ENCODE measurements around the gene PABPN1L.

The PABPN1L gene

DNA sequence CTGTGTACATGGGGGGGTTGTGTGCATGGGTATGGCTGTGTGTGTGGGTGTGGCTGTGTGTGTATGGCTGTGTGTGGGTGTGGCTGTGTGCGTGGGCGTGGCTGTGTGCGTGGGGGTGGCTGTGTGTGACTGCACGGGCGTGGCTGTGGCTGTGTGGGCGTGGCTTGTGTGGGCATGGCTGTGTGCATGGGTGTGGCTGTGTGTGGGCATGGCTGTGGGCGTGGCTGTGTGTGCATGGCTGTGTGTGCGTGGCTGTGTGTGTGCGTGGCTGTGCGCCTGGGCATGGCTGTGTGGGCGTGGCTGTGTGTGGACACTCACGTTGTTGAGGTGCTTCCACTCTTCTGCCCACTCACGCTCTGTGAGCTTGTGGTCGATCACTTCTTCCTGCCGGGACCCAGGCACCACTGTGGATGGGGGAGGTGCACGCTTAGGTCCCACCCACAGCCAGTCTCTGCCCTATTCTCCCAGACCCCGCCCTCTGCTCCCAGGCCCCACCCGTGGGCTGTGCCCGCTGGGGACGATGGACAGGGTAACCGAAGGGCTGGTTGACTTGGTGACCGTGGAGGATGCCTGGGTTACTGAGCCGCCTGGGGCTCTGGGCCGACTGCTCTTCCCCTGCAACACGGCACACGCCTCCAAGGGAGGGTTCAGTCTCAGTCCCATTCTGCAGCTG is 16.0 kb upstream of the PABPN1L start:
- DNase-seq, result no peak

DNA sequence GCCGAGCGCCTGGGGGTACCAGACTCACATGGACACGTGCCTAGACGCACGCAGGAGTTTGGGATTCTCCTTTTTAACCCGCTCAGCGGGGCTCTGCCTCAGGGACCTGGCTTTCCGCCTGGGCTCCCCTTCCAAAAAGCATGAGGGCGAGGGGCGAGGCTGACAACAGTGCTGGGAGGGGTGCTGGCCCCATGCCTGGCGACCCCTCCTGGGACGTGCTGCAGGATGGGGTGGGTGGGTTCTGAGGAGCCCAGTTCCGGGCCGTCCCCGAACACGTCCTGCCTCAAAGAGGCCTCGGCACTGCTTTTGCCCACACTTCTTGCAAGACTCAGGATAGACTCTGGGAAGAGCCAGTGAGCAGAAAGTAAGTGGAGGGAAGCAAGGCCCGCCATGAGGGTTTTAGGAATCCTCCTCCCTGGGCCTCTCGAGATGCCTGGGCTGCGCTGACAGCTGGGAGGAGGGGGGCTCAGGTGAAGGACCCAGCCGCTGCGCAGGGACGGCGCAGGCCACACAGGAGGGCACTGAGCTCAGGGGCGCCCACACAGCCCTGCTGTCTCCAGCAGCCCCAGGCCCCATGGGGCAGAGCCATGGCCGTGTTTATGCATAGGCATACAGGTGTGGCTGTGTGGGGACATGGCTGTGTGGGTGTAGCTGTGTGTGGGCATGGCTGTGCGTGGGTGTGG is 15.4 kb upstream of the PABPN1L start:
- no peak for DNase-seq

DNA sequence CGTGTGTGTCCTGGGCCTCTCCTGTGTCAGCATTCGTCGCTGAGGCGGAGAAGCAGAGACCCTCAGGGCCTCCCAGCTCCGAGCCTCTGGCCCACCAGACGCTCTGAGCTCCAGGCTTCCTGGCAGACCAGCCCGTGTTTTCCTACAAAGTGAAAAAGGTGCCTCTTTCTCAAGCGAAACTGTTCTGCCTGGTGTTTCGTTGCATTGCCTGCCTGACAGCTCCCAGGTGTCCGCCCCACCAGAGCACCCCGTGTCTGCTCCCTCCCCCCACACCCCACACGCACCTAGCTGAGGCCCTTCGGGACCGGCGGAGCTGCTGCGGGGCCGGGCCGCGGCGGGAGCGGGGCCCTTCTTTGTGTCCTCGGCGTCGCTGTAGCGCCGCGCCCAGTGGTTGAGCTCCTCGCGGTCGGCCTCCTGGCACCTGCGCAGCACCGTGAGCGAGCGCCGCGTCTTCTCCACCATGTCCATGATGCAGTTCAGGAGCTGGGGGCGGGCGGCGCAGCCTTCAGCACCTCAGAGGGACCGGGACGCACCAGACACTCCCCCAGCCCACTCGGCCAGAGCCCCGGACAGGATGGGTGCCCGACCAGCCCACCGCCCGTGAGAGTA is 14.7 kb upstream of the PABPN1L start:
- DNase-seq, result no peak

DNA sequence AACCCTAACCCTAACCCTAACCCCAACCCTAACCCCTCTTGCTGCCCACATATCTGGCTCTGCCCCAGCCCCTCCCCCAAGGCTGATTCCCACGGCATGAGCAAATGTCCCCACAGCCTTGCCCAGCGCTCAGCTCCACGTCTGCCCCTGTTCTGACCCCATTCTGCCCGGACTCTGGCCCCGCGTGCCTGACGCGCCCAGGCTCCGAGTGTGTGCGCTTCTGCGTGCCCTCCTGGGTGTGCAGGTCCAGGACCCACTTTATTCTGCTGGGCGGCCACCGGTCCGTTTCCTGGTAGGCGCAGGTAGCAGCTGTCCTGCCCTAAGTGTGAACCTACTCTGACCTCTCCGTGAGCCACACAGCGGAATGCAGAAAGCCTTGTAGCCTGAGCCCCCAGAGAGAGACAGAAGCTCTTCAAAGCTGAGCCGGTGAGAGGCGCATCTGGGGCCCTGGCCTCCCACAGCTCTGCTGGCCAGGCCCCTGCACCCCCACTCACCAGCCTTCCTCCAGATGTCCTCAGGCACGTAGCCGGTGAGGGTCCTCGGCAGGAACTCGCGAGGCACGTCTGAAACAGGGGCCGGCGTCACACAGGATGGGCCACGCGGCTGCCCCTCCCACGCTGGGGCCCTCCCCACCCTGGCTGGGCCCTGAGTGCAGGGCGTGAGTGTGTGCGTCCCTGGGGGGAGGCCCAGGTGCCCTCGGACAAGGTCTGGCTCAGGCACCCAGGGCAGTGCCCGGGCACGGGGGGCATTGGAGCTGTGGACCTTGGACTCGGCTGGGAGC is 14.0 kb upstream of the PABPN1L start:
- DNase-seq, result no peak

DNA sequence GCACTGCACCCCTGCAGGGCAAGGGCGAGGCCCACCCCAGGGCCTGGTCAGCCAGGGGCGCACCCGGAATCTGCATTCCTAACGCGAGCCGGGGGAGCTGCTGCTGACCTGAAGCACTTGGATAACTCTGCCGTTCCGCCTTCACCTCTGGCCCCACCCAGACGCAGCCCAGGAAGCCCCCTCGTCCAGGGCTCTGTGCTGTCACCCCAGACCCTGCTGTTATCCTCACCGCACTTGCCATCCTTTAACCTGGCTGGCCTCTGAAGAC is 13.3 kb upstream of the PABPN1L start:
- DNase-seq, result no peak

DNA sequence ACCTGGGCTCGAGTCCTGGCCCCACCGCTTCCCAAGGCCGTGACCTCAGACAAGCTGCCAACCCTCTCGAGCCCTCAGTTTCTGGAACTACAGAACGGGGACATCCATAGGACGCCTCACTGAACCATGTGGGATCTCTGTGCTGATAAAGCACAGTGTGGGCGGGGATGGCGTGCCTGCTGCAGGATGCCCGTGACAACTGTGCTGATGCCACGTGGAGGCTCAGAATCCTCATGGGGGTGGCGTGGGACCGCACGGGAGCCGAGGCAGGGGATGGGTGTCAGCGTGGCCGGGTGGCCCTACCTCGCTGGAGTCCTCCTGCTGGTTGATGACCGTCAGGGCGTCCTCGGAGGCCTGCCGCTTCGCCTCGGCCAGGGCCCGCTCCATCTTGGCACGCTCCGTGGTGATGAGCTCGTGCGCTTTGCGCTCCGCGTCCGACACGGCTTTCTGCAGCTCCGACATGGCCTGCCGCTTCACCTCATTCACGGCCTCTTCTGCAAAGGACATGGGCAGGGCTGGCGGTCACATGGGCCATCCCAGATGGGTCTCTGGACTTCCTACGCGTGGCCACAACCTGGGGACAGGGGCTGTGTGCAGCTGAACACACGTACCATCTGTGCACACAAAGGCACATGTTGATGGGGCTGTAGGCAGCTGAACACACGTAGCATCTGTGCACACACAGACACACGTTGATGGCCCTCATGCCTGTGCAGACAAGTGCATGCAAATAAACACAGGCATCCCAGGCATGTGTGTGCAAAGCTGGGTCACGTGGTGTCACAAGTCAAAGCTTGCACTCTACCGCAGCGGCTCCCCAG is 12.7 kb upstream of the PABPN1L start:
- DNase-seq, result no peak

DNA sequence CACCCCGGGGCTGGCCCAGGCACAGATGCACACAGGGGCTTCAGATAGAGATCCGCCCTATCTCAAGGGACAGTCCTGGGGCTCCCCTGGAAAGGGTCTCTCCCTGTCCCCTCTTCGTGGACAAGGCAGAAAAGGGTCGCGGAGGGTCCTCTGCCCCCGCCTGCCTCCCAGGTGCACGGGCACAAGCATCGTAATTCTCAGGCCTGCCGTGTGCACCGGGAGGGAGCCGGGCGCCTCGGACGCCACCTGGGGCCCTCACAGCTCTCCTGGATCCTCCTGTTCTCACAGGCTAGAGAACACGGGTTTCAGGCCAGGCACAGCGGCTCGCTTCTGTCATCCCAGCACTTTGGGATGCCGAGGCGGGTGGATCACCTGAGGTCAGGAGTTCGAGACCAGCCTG is 11.9 kb upstream of the PABPN1L start:
- DNase-seq, result no peak

DNA sequence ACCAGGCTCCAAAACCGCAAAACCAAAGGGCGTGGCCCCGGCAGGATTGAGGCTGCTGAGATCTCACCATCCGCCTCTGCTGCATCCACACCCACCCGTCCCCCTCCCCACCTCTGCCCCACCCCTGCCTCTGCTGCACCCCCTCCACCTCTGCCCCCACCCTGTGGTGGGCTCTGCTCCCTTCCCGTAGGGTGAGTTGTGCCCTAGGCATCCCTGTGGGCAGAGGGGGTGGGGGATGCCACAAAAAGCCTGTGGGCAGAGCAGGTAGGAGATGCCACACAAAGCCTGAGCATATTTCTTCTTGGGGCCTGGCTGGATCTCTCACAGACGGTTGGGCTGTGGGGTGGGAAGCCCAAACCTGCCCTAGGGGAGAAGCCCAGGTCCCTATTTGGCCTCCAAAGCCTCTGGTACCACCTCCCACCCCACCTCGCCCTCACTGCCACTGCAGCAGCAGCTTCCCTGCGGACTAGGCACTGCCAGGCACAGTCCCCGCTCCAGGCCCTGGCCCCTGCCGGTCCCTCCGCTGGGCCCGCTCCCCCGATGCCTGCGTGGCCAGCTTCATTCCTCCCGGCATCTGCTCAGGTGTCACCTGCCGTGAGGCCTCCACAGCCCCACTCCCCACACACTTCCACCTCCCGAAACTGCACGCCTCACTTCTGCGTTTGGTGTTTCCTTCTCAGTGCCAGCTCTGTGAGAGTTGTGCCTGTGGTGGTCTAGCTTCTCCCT is 11.3 kb upstream of the PABPN1L start:
- no peak for DNase-seq

DNA sequence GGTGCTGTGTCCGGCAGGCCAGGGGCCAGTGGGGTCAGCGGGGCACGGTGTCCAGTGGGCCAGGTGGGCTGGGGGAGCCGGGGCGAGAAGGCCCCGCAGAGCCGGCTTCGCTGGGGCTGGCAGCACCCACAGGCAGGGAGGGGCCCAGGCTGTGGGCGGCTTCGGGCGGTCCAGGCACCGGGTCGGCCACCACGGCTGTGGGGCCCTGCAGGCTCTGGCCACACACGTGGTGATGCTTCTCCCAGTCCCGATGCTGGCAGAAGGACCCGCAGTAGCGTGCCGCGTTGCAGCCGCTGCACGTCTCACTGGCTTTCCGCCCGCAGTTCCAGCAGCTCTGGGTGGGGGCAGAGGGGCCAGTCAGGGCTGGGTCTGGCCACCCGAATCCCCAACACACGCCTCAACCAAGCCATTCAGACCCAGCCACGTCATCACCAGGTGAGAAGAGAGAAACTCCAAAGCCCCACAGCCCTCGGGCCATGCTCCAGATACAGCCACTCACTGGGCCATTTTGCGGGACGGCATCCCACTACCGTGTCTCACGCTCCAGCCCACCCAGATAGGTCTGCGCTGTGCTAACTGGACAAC is 10.6 kb upstream of the PABPN1L start:
- no peak for DNase-seq

DNA sequence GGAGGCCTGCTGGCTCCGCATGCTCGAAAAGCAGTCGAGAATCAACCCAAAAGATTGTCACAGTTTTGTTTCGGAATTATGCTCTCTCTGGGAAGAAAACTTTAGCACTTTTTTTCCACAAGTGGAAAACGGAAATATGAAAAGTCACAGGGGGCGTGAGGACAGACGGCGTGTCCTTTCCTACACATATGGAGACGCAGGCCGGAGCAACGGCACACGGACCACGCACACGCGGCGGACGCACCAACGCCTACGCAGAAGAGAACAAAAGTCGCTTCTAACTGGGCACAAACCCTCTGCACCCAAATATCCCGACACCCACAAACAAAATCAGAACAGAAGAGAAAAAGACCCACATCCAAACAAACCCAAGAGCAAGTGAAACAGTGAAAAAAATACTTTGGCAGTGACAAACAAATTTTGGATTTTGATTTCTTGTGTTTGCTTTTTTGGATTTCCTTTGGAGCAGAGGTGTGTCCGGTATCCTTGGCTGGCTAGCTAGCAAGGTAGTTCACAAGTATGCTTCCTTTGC is 9.3 kb upstream of the PABPN1L start:
- no peak for DNase-seq

DNA sequence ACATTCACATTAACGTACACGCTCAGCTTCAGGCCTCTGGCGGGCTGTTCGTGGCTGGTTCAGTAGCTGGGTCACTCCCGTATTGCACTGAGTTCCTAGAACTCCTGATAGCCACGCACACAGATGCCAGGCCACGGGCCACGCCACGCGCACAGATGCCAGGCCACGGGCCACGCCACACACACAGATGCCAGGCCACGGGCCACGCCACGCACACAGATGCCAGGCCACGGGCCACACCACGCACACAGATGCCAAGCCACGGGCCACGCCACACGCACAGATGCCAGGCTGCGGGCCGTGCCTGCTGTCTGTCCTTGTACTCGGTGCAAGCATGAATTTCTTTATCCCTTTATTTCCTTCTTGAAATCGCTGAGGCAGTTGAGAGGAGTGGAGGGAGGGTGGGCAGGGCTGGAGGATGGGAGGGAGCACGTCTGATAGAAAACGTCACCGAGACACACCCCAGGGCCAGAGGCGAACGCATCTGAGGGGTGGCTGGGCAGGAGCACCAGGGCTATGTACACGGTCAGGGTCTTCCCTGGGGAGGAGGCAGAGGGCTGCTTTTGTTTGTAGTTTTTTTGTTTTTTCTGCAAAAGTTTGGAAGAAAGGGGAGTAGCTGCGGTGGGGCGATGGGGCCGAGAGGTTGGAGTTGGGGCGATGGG is 8.6 kb upstream of the PABPN1L start:
- DNase-seq, result no peak

DNA sequence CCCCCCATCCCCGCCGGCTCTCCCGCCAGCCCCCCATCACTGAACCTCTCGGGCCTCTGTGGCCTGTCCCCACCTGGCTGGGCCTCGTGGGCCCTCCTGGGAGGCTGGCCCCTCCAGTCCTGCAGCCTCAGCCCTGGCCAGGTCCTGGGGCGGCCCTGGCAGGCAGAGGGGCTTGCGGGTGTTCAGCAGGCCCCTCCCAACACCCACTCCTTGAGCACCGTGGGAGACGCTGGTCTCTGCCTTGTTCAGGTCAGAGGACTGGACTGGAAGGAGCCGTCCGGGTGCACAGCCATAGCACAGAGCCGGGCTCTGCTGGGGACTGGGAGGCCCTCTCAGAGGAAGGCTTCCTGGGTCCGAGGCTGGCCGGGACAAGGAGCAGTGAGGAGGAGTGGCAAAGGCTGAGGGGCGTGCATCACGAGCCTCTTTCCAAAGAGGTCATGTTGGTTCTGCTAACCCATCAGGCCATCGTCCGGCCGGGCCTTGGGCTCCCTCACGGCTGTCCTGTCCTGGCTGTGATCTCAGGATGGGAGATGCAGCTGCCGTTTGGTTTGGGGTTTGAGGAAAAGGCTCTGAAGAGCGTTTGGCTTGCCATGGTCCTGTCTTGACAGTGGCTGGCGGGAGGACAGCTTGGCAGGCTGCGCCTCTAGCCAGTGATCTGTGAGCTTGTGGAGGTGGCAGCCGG is 6.3 kb upstream of the PABPN1L start:
- no peak for DNase-seq

DNA sequence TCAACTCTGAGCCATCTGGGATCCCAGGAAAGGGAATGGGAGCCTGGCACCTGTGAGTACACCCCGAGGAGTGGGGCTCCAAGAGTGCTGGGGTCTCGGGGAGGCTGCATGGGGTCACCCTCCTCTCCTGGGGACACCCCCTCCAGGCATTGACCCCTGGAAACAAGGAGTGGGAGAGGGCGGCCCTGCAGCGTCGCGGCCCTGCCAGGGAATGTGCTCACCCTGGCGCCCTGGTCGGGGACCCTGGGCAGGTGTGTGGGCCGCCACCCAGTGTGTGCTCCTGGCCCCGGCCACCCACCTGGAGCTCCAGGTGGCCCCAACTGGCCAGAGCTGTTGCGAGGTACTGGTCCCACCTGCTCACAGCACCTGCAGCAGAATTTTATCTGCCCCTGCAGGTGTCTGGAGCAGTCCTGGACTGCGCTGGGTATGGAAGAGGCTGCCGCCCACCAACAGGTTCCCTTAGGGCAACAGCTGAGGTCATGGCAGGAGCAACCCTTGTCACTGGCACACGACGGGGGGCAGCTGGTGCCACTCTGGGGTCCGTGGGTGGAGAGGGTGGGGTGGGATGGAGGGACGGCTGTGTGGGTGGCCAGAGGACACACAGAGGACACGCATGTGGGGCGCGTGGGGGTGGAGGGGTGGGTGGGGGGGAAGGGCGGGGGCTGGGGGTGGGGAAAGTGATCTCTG is 5.4 kb upstream of the PABPN1L start:
- no peak for DNase-seq

DNA sequence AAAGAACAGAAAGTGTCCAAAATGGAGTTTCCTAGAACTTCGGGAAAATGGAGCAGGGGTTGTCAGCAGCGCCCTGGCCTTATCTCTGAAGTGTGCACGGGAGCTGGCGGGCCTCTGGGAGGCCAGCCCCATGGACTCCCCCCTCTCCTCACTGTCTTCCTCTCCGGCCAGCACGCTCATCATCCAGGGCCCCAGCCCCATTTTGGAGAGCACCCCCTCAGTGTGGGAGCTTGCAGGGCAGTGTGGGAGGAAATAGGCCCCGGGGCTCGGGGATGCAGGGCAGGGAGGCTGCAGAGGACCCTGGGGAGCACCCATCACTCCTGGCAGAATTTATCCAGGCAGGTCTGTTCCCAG is 4.9 kb upstream of the PABPN1L start:
- no peak for DNase-seq

DNA sequence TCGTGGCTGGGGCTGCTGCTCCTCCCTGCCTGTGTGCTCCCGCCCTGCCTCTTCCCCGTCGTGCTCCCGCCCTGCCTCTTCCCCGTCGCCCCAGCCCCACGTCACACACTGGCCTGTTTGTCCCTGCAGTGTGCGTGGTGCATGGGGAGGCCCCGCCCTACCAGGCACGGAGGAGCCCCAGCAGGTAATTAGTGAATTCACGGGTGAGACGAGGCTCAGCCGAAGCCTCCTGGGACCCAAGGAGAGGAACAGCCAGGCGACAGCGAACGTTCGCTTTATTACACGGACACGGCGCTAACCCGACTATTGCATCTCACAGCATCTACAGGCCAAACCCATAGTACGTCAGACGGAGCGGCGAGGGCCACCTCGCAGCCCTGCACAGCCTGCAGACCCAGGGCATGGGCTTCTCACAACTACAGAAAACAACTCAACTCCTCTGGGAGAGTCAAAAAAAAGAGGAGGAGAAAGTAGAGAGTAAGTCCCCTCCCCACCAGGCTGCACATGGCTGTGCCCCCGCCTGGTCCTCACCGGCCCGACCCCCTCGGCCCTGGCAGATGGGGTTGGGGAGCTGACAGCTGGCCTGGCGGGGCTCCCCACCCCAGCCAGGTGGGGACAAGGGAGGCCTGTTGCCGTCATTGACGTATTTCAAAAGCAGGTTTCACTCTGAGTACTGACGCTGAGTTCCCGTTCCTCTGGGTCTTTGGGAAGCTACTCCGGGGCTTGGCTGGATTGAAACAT is 4.3 kb upstream of the PABPN1L start:
- DNase-seq, result no peak

DNA sequence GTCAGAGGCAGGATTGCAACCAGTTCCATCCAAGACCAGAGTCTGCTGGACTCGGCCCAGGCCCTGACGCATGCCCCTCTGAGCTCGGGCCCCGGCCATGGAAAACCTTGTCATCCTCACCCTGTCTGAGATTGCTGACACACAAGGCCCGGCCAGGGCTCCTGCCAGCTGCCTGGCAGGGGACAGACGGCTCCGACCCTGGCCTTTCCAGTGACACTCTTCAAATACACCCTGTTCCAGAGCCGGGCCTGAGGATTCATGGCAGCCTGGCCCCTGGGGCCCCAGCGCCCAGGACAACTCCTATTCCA is 3.2 kb upstream of the PABPN1L start:
- DNase-seq, result no peak

DNA sequence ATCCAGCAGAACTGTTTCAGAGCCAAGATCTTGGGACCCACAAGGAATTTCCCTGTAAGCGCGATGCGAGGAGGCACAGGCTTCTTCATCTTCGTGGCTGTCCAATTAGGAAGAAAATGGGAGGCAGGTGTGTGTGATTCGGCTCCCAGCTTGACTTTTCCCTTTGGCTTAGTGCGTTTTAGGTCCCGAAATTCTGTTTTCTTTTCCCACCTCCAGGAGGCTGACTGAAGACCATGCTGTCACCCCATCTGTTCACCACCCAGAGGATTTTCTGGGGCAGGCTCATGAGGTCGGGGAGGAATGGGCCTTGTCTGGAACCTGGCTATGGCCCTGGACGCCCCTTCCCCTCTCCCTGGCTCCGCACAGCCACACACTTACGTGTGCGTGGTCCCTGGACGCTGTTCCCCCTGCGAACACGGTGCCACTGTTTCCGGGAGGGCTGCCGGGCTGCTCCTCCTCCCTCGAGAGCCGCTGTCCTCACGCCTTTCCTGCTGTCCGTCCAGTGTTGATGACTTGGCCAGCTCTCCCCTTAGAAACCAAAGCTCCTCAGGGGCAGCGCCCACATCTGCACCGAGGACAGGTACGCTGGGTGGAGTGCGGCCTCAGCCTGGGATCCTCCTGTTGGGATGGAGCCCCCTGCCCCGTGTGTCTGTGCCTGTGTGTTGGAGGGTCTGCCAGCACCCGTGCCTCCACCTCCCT is 2.7 kb upstream of the PABPN1L start:
- no peak for DNase-seq

DNA sequence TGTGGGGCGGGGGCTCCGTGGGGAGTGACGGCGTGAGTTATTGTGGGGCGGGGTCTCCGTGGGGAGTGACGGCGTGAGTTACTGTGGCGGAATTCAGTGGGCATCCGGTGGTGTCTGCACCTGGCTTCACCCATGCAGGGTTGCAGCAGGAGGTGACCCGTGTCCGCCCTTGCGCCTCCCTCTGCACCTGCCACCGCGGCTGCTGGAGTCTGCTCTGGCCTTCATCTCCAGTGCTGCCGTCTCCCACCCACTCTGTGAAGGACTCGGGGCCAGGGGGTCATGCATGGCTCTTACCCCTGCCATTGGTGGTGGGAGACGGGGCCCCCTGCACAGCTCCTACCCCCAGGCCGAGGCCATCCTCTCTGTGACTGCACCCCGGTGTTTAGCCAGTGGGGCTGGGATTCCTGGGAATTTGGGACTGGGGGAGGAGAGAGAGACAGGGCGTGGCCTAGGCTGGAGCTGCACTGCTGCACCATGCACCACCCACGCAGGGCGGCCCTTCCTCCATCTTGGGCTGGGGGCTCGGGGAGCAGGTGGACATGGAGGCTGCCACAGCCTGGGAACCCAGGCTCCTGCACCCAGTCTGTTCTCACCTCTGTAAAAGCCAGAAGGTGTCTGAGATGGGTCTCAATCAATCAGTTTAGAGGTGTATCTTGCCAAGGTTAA is 1.3 kb upstream of the PABPN1L start:
- DNase-seq, result no peak

All from 8988T (cell line).